SK-N-SH (cell line): Measurements from ENCODE around the gene BRD2. TPM values are rescaled to one million over a fixed set of nuclear protein-coding genes. Genes with fewer than 3 reads are reported as not detected.

Source experiments
- CTCF ChIA-PET: fragments of 300-600, 350-600 bp; formaldehyde crosslinking; extraction: SDS; loops from one replicate; lab custom pipeline; 2021; lab: Yijun Ruan, JAX
- POLR2A ChIA-PET: fragments of 350-600 bp; sonication (Branson Sonifier 250); formaldehyde crosslinking; extraction: SDS; loops from one replicate; lab custom pipeline; 2020; ENCODE audit warnings: antibody characterized with exemption, inconsistent platforms; lab: Yijun Ruan, JAX
- DNase-seq: peaks from one replicate; pipeline ENCODE4 v3.0.0; 2012
- H2AFZ ChIP-seq: fragments of 200-600 bp; sonication (generic); 2 replicates; pipeline ENCODE4 v1.8.1; 2016; ENCODE audit warnings: antibody characterized with exemption, mild to moderate bottlenecking, low read depth
- H3F3A ChIP-seq: fragments of 200-600 bp; sonication (generic); replicated peaks from 2 replicates; pipeline ENCODE3; 2016; ENCODE audit warnings: antibody characterized with exemption, mild to moderate bottlenecking; ENCODE audit not compliant: insufficient read depth
- H3K27ac ChIP-seq, 2 experiments: fragments of 200-500 bp in 1 of 2; fragments of 200-600 bp in 1 of 2; sonication (Bioruptor generic) in 1 of 2; sonication (generic), shearing (Covaris generic) in 1 of 2; 2 replicates each; pipeline versions ENCODE4 v1.5.1 to v1.6.1; 2014 to 2016; ENCODE audit warnings: low read depth in 2 of 2, inconsistent platforms in 1 of 2, low read length in 1 of 2, mild to moderate bottlenecking in 1 of 2, mixed read lengths in 1 of 2
- H3K27me3 ChIP-seq: fragments of 200-600 bp; sonication (generic), shearing (Covaris generic); 2 replicates; pipeline ENCODE4 v1.6.1; 2016; ENCODE audit warnings: mixed run types; ENCODE audit not compliant: insufficient read depth
- H3K36me3 ChIP-seq, 2 experiments: fragments of 200-500 bp in 1 of 2; fragments of 200-600 bp in 1 of 2; sonication (Bioruptor generic) in 1 of 2; sonication (generic) in 1 of 2; replicated peaks in 1 of 2; 2 replicates each; pipeline versions ENCODE3 to v1.5.1; 2014 to 2016; ENCODE audit warnings: low read length in 1 of 2, mild to moderate bottlenecking in 1 of 2; ENCODE audit not compliant: insufficient read depth in 2 of 2, control insufficient read depth in 1 of 2
- H3K4me1 ChIP-seq, 2 experiments: fragments of 200-500 bp in 1 of 2; fragments of 200-600 bp in 1 of 2; sonication (Bioruptor generic) in 1 of 2; sonication (generic), shearing (Covaris generic) in 1 of 2; 2 replicates each; pipeline versions ENCODE4 v1.5.1 to v1.6.1; 2014 to 2016; ENCODE audit warnings: low read depth in 1 of 2, low read length in 1 of 2, mixed run types in 1 of 2; ENCODE audit not compliant: insufficient read depth in 2 of 2, control insufficient read depth in 1 of 2
- H3K4me2 ChIP-seq: fragments of 200-600 bp; sonication (generic), shearing (Covaris generic); 2 replicates; pipeline ENCODE4 v1.6.1; 2017; ENCODE audit warnings: mixed run types
- H3K4me3 ChIP-seq, 2 experiments: fragments of 200-500 bp in 1 of 2; fragments of 200-600 bp in 1 of 2; sonication (Bioruptor generic) in 1 of 2; sonication (generic), shearing (Covaris generic) in 1 of 2; 2 replicates each; pipeline versions ENCODE4 v1.5.1 to v1.8.1; 2014 to 2016; ENCODE audit warnings: low read depth in 2 of 2, inconsistent platforms in 1 of 2, low read length in 1 of 2, mild to moderate bottlenecking in 1 of 2, mixed read lengths in 1 of 2, moderate library complexity in 1 of 2
- H3K79me2 ChIP-seq: fragments of 200-600 bp; sonication (generic); 2 replicates; pipeline ENCODE4 v1.8.1; 2017; ENCODE audit warnings: mild to moderate bottlenecking; ENCODE audit not compliant: insufficient read depth
- H3K9ac ChIP-seq: fragments of 200-600 bp; sonication (generic); 2 replicates; pipeline ENCODE4 v1.6.1; 2017; ENCODE audit warnings: mixed run types
- H3K9me2 ChIP-seq: fragments of 200-600 bp; sonication (generic); 2 replicates; pipeline ENCODE4 v1.6.1; 2017; ENCODE audit warnings: mixed run types
- H3K9me3 ChIP-seq: fragments of 200-600 bp; sonication (generic); 2 replicates; pipeline ENCODE4 v1.6.1; 2017; ENCODE audit warnings: mixed run types, mild to moderate bottlenecking, moderate library complexity
- H4K20me1 ChIP-seq: fragments of 200-600 bp; sonication (generic); 2 replicates; pipeline ENCODE4 v1.6.1; 2017; ENCODE audit warnings: mild to moderate bottlenecking, mixed run types; ENCODE audit not compliant: insufficient read depth
- CTCF ChIP-seq: fragments of 200-600 bp; sonication (generic); IDR thresholded peaks from 2 replicates; pipeline ENCODE4 v1.6.1; 2017; ENCODE audit warnings: antibody characterized with exemption, mild to moderate bottlenecking, moderate library complexity
- EP300 ChIP-seq, 2 experiments: IDR thresholded peaks; 2 replicates each; pipeline versions ENCODE4 v1.4.0 to v1.6.1; 2012; ENCODE audit warnings: borderline replicate concordance in 1 of 2, low read depth in 1 of 2, low read length in 1 of 2
- EZH2phosphoT487 ChIP-seq: fragments of 200-600 bp; sonication (generic); IDR thresholded peaks from 2 replicates; pipeline ENCODE4 v1.6.1; 2017; ENCODE audit warnings: low read depth, mixed run types, mild to moderate bottlenecking, antibody characterized with exemption, moderate library complexity, borderline replicate concordance
- FOSL2 ChIP-seq: IDR thresholded peaks from 2 replicates; pipeline ENCODE4 v1.4.0; 2012; ENCODE audit warnings: low read depth, mild to moderate bottlenecking, moderate library complexity, borderline replicate concordance
- FOXM1 ChIP-seq: IDR thresholded peaks from 2 replicates; pipeline ENCODE4 v1.4.0; 2012; ENCODE audit warnings: low read depth, mild to moderate bottlenecking
- GABPA ChIP-seq: IDR thresholded peaks from 2 replicates; pipeline ENCODE4 v1.4.0; 2012; ENCODE audit warnings: low read depth, mild to moderate bottlenecking
- JUND ChIP-seq: IDR thresholded peaks from 2 replicates; pipeline ENCODE4 v1.4.0; 2012
- MAX ChIP-seq: IDR thresholded peaks from 2 replicates; pipeline ENCODE4 v1.4.0; 2012; ENCODE audit warnings: low read depth
- MXI1 ChIP-seq: IDR thresholded peaks from 2 replicates; pipeline ENCODE4 v1.6.1; 2012; ENCODE audit warnings: mild to moderate bottlenecking, low read depth, low read length, improper control_type of control experiment
- NFIC ChIP-seq: IDR thresholded peaks from 2 replicates; pipeline ENCODE4 v1.4.0; 2012; ENCODE audit warnings: borderline replicate concordance
- NRF1 ChIP-seq: IDR thresholded peaks from 2 replicates; pipeline ENCODE4 v1.6.1; 2012; ENCODE audit warnings: low read depth, mild to moderate bottlenecking, low read length
- RAD21 ChIP-seq: IDR thresholded peaks from 2 replicates; pipeline ENCODE4 v1.6.1; 2012; ENCODE audit warnings: mild to moderate bottlenecking, low read length
- RCOR1 ChIP-seq: fragments of 150-350 bp; IDR thresholded peaks from 2 replicates; pipeline ENCODE4 v1.6.1; 2017; ENCODE audit warnings: antibody characterized with exemption, low read length
- RFX5 ChIP-seq: IDR thresholded peaks from 2 replicates; pipeline ENCODE4 v1.6.1; 2012; ENCODE audit warnings: mild to moderate bottlenecking, improper control_type of control experiment, low read length
- TAF1 ChIP-seq: IDR thresholded peaks from 2 replicates; pipeline ENCODE4 v1.6.1; 2012; ENCODE audit warnings: low read depth, mild to moderate bottlenecking, low read length, moderate library complexity, borderline replicate concordance
- USF2 ChIP-seq: fragments of 150-350 bp; IDR thresholded peaks from 2 replicates; pipeline ENCODE4 v1.6.1; 2017; ENCODE audit warnings: antibody characterized with exemption, low read length, low read depth, borderline replicate concordance
- YY1 ChIP-seq: IDR thresholded peaks from 2 replicates; pipeline ENCODE4 v1.4.0; 2012; ENCODE audit warnings: low read depth, mild to moderate bottlenecking
- WGBS: methylation state at CpG from one replicate; pipeline ENCODE4 v1.1.6; 2017; ENCODE audit warnings: low lambda C conversion rate; 5-methylcytosine and 5-hydroxymethylcytosine counted together
- polyA plus RNA-seq, 3 experiments: library from polyadenylated mRNA; depleted of rRNA; stranded (reverse); fragments of >200 nt; gene quantifications; 2 replicates each; pipeline ENCODE4 v1.2.3, GENCODE V29; 2012
- TF ChIP-seq, protein P1 (sequence below): fragments of 150-350 bp; IDR thresholded peaks from 2 replicates; pipeline ENCODE4 v1.6.1; 2016; ENCODE audit warnings: mild to moderate bottlenecking, low read depth, low read length
- TF ChIP-seq, protein P2 (sequence below): IDR thresholded peaks from 2 replicates; pipeline ENCODE4 v1.6.1; 2012; ENCODE audit warnings: mild to moderate bottlenecking, low read depth, low read length, moderate library complexity

BRD2 gene
- polyA plus RNA-seq, 1 of the 3 experiments (the other 2 are of a cell fraction) = 104 TPM

- Histone ChIP-seq H4K20me1 (no peaks in the 10 kb centered on the region), H3K4me1 (no peaks in the 10 kb centered on the region), H3K79me2 (no peaks in the 10 kb centered on the region), H3K9ac (no peak overlapping the region), H3K9me2 (no peaks in the 10 kb centered on the region), H3K36me3 (no peaks in the 10 kb centered on the region), H3K4me2 (no peak overlapping the region), H3F3A (no peaks in the 10 kb centered on the region), H3K4me3 (no peak overlapping the region), H3K27me3 (peaks cover 26% of the 10 kb centered on the region; the same call in 1 of the 2 replicates), H3K9me3 (no peaks in the 10 kb centered on the region), H2AFZ (no peak overlapping the region), H3K27ac (no peak overlapping the region)
- no peak for DNase-seq
- ChIA-PET CTCF (interaction anchor here (1.0 to 7.3 kb wide), 5 partner anchors 10 to 64 kb away, joined by 4 to 60 read pairs (median 5); partner anchors contain the start of gene HLA-DMA), POLR2A (no interaction called here)
- 2% methylated on average over 2 of the region's 2 CpGs for WGBS
- TF ChIP-seq CTCF = no peak
- TF ChIP-seq NFIC = no peak
- TF ChIP-seq FOXM1 = no peak
- TF ChIP-seq, protein P1, sequence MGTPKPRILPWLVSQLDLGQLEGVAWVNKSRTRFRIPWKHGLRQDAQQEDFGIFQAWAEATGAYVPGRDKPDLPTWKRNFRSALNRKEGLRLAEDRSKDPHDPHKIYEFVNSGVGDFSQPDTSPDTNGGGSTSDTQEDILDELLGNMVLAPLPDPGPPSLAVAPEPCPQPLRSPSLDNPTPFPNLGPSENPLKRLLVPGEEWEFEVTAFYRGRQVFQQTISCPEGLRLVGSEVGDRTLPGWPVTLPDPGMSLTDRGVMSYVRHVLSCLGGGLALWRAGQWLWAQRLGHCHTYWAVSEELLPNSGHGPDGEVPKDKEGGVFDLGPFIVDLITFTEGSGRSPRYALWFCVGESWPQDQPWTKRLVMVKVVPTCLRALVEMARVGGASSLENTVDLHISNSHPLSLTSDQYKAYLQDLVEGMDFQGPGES = no peak
- TF ChIP-seq GABPA = no peak
- TF ChIP-seq RCOR1 = no peak
- no peak for TF ChIP-seq MXI1
- TF ChIP-seq EZH2phosphoT487 = no peak
- TF ChIP-seq FOSL2 = no peak
- TF ChIP-seq JUND = no peak
- TF ChIP-seq EP300 (IDR thresholded peaks at IDR 0.05; ENCODE audit: borderline replicate concordance in 1 of 2, low read depth in 1 of 2, low read length in 1 of 2) = no peak
- no peak for TF ChIP-seq TAF1
- TF ChIP-seq USF2 = no peak
Measured at GRCh38 chr6:32920715-32921114, 47.7 kb upstream of the BRD2 start.

- H3K4me1 ChIP-seq = no peaks in the 10 kb centered on the region
- TF ChIP-seq EP300 (IDR thresholded peaks at IDR 0.05; ENCODE audit: borderline replicate concordance in 1 of 2, low read depth in 1 of 2, low read length in 1 of 2) = no peak
- TF ChIP-seq EZH2phosphoT487 = no peak
- no peak for TF ChIP-seq NRF1
- no peak for TF ChIP-seq RAD21
- TF ChIP-seq FOXM1 = no peak
- TF ChIP-seq RFX5 = no peak
- no peak for TF ChIP-seq MAX
- TF ChIP-seq, protein P2, sequence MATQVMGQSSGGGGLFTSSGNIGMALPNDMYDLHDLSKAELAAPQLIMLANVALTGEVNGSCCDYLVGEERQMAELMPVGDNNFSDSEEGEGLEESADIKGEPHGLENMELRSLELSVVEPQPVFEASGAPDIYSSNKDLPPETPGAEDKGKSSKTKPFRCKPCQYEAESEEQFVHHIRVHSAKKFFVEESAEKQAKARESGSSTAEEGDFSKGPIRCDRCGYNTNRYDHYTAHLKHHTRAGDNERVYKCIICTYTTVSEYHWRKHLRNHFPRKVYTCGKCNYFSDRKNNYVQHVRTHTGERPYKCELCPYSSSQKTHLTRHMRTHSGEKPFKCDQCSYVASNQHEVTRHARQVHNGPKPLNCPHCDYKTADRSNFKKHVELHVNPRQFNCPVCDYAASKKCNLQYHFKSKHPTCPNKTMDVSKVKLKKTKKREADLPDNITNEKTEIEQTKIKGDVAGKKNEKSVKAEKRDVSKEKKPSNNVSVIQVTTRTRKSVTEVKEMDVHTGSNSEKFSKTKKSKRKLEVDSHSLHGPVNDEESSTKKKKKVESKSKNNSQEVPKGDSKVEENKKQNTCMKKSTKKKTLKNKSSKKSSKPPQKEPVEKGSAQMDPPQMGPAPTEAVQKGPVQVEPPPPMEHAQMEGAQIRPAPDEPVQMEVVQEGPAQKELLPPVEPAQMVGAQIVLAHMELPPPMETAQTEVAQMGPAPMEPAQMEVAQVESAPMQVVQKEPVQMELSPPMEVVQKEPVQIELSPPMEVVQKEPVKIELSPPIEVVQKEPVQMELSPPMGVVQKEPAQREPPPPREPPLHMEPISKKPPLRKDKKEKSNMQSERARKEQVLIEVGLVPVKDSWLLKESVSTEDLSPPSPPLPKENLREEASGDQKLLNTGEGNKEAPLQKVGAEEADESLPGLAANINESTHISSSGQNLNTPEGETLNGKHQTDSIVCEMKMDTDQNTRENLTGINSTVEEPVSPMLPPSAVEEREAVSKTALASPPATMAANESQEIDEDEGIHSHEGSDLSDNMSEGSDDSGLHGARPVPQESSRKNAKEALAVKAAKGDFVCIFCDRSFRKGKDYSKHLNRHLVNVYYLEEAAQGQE = no peak
- TF ChIP-seq YY1 = no peak
Measured at GRCh38 chr6:32922083-32922482, 46.3 kb upstream of the BRD2 start.

More at GRCh38 chr6:32922083-32922482, 46.3 kb upstream of the BRD2 start:
- Histone ChIP-seq H3K79me2 (no peaks in the 10 kb centered on the region), H3K4me3 (no peak overlapping the region), H3K9me2 (no peaks in the 10 kb centered on the region), H3K27me3 (peaks cover 26% of the 10 kb centered on the region; the same call in 1 of the 2 replicates), H3K27ac (no peak overlapping the region), H3K9ac (no peak overlapping the region), H3F3A (no peaks in the 10 kb centered on the region), H4K20me1 (no peaks in the 10 kb centered on the region), H2AFZ (no peak overlapping the region), H3K9me3 (no peaks in the 10 kb centered on the region), H3K4me2 (no peak overlapping the region), H3K36me3 (no peaks in the 10 kb centered on the region)
- 16% methylated on average over 2 of the region's 2 CpGs for WGBS
- POLR2A ChIA-PET = no interaction called here
- CTCF ChIA-PET = interaction anchor here (1.2 to 7.3 kb wide), 5 partner anchors 11 to 63 kb away, joined by 3 to 60 read pairs (median 5); partner anchors contain the start of gene BRD2
- no peak for DNase-seq
